ENCODE data around the gene TMEM120B. TPM values are rescaled to one million over a fixed set of nuclear protein-coding genes. Genes with fewer than 3 reads are reported as not detected.
"Not testable (repeated sequence)": the region's sequence is repeated elsewhere in the genome, so short reads cannot be mapped to it uniquely, and the experiment has no call there.

TMEM120B gene
- total RNA-seq, 1 experiment from 2014 or later, result 18.5 TPM

- intact Hi-C loops (cut with micrococcal nuclease), result no loop called here
Observed at GRCh38 chr12:121678305-121678704, 34.2 kb upstream of the TMEM120B start.

GRCh38 chr12:121678716-121679300, 33.7 kb upstream of the TMEM120B start:
- no peaks in the 10 kb centered on the region for H4K20me1 ChIP-seq (ENCODE audit: low read length)
- H3K9me2 ChIP-seq (replicated peaks; ENCODE audit: low read length), result no peaks in the 10 kb centered on the region
- no peaks in the 10 kb centered on the region for H3K4me1 ChIP-seq (ENCODE audit: insufficient read depth, low read length)
- TF ChIP-seq EZH2 (IDR thresholded peaks at IDR 0.05; ENCODE audit: low read length, unreplicated experiment) (no peak), EZH2phosphoT487 (IDR thresholded peaks at IDR 0.05; ENCODE audit: borderline replicate concordance, low read length) (no peak)
- TF ChIP-seq, protein P1, sequence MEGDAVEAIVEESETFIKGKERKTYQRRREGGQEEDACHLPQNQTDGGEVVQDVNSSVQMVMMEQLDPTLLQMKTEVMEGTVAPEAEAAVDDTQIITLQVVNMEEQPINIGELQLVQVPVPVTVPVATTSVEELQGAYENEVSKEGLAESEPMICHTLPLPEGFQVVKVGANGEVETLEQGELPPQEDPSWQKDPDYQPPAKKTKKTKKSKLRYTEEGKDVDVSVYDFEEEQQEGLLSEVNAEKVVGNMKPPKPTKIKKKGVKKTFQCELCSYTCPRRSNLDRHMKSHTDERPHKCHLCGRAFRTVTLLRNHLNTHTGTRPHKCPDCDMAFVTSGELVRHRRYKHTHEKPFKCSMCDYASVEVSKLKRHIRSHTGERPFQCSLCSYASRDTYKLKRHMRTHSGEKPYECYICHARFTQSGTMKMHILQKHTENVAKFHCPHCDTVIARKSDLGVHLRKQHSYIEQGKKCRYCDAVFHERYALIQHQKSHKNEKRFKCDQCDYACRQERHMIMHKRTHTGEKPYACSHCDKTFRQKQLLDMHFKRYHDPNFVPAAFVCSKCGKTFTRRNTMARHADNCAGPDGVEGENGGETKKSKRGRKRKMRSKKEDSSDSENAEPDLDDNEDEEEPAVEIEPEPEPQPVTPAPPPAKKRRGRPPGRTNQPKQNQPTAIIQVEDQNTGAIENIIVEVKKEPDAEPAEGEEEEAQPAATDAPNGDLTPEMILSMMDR (conservative IDR thresholded peaks at IDR 0.05; ENCODE audit: low read depth, low read length), result no peak
- H3K36me3 ChIP-seq (ENCODE audit: low read depth, low read length), result no peaks in the 10 kb centered on the region
- no peak overlapping the region for H3K9ac ChIP-seq (ENCODE audit: low read length)
- H3F3A ChIP-seq (ENCODE audit: low read length, unreplicated experiment), result no peaks in the 10 kb centered on the region
- no peaks in the 10 kb centered on the region for H3K79me2 ChIP-seq (ENCODE audit: low read length)
- no peak; the same call in 1 of the 2 replicates for ATAC-seq
- H2AFZ ChIP-seq (ENCODE audit: low read length), result no peak overlapping the region
- intact Hi-C loops (cut with micrococcal nuclease), result no loop called here
- H3K4me3 ChIP-seq (ENCODE audit: low read length), result no peak overlapping the region
- CTCF ChIA-PET, result no interaction called here
- H3K4me2 ChIP-seq (ENCODE audit: low read length), result no peak overlapping the region
- POLR2A ChIA-PET (ENCODE audit: unreplicated experiment), result interaction anchor here (0.5 kb wide), 1 partner anchor 52 kb away, joined by 3 read pairs; the partner anchor contains the start of gene ORAI1
- H3K9me3 ChIP-seq (ENCODE audit: low read length), result no peaks in the 10 kb centered on the region
- DNase-seq, result no peak
- no peaks in the 10 kb centered on the region for H3K27me3 ChIP-seq (ENCODE audit: low read length)
- no TSS peak for BruUV-seq (replicated peaks)
- no peak overlapping the region for H3K27ac ChIP-seq (ENCODE audit: low read length)

More at GRCh38 chr12:121678305-121678704, 34.2 kb upstream of the TMEM120B start:
- no peaks in the 10 kb centered on the region for H3K36me3 ChIP-seq (ENCODE audit: low read depth, low read length)
- CTCF ChIA-PET, result no interaction called here
- POLR2A ChIA-PET (ENCODE audit: unreplicated experiment), result interaction anchor here (0.5 kb wide), 1 partner anchor 52 kb away, joined by 3 read pairs; the partner anchor contains the start of gene ORAI1
- TF ChIP-seq, protein P1 (conservative IDR thresholded peaks at IDR 0.05; ENCODE audit: low read depth, low read length), result no peak
- no peak for TF ChIP-seq EZH2phosphoT487 (IDR thresholded peaks at IDR 0.05; ENCODE audit: borderline replicate concordance, low read length)
- no peaks in the 10 kb centered on the region for H3K27me3 ChIP-seq (ENCODE audit: low read length)
- H3K27ac ChIP-seq (ENCODE audit: low read length), result no peak overlapping the region
- H2AFZ ChIP-seq (ENCODE audit: low read length), result no peak overlapping the region
- no peaks in the 10 kb centered on the region for H3K79me2 ChIP-seq (ENCODE audit: low read length)
- BruUV-seq (replicated peaks), result no TSS peak
- H4K20me1 ChIP-seq (ENCODE audit: low read length), result no peaks in the 10 kb centered on the region
- no peaks in the 10 kb centered on the region for H3K9me2 ChIP-seq (replicated peaks; ENCODE audit: low read length)
- H3K4me3 ChIP-seq (ENCODE audit: low read length), result no peak overlapping the region
- no peak overlapping the region for H3K9ac ChIP-seq (ENCODE audit: low read length)
- H3K4me2 ChIP-seq (ENCODE audit: low read length), result no peak overlapping the region
- no peaks in the 10 kb centered on the region for H3K9me3 ChIP-seq (ENCODE audit: low read length)
- DNase-seq (no peak), ATAC-seq (no peak)
- no peaks in the 10 kb centered on the region for H3K4me1 ChIP-seq (ENCODE audit: insufficient read depth, low read length)
- no peaks in the 10 kb centered on the region for H3F3A ChIP-seq (ENCODE audit: low read length, unreplicated experiment)

DNA sequence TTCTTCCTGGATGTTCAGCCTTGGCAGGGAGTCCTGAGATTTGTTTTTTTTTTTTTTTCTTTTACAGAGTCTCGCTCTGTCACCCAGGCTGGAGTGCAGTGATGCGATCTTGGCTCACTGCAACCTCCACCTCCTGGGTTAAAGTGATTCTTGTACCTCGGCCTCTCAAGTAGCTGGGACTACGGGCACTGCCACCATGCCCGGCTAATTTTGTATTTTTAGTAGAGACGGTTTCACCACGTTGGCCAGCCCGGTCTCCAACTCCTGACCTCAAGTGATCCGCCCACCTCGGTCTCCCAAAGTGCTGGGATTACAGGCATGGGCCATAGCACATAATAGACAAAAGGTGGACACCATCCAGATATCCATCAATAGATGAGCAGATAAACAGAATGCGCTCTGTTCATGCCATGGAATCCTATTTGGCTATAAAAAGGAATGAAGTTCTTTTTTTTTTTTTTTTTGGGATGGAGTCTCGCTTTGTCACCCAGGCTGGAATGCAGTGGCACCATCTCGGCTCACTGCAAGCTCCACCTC, 32.8 kb upstream of the TMEM120B start:
- CTCF ChIA-PET; H3K9me3 ChIP-seq (ENCODE audit: low read length); ATAC-seq; H3F3A ChIP-seq (ENCODE audit: low read length, unreplicated experiment); H3K27ac ChIP-seq (ENCODE audit: low read length); H3K4me1 ChIP-seq (ENCODE audit: insufficient read depth, low read length); H3K4me3 ChIP-seq (ENCODE audit: low read length); H2AFZ ChIP-seq (ENCODE audit: low read length); H4K20me1 ChIP-seq (ENCODE audit: low read length); H3K36me3 ChIP-seq (ENCODE audit: low read depth, low read length); BruUV-seq (replicated peaks); H3K4me2 ChIP-seq (ENCODE audit: low read length); DNase-seq; intact Hi-C loops (cut with micrococcal nuclease); POLR2A ChIA-PET (ENCODE audit: unreplicated experiment); H3K9ac ChIP-seq (ENCODE audit: low read length); H3K27me3 ChIP-seq (ENCODE audit: low read length); H3K9me2 ChIP-seq (replicated peaks; ENCODE audit: low read length); H3K79me2 ChIP-seq (ENCODE audit: low read length): not testable (repeated sequence)
